Inflammatory macrophage (primary cell): ENCODE measurements around the gene CCDC6.
"Not testable (repeated sequence)": the region's sequence is repeated elsewhere in the genome, so short reads cannot be mapped to it uniquely, and the experiment has no call there.

ENCODE experiments used
- DNase-seq, 2 donors: peaks; one replicate each; pipeline ENCODE4 v3.0.0-alpha.2; 2020 to 2022

CCDC6 gene

DNA sequence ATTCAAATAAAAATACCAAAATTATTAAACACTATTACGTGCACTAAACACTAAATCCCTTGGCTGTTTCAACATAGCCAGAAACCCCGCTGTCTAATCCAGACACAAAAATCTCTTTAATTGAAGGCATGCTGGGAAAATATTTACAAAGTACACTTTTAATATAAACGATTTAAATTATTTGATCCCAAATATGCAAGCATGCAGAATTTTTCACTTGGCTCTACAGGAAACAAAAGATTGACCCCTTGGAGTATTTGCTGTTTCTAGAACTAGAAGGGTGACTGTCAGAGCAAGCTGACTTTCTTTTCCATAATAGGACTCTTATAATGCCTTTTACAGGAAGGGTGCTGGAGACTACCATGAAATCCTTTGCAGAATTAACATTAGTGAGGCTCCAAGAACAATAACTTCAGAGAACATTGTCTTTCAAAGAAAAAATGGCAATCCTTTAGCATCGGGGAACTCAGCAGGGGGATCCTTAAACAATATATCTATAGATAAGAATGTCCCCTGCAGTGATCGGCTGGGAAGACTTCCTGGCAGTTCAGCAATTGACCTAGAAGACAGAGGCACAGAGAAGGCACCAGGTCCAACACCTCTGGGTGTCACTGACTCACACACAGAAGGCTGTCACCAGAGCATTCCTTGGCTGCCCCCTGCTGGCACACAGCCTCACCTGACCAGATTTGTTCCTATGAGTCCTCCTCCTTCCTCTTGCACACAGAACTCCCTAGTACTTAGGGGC, 97.3 kb downstream of the CCDC6 start:
- peak; percentile 73 for DNase-seq

DNA sequence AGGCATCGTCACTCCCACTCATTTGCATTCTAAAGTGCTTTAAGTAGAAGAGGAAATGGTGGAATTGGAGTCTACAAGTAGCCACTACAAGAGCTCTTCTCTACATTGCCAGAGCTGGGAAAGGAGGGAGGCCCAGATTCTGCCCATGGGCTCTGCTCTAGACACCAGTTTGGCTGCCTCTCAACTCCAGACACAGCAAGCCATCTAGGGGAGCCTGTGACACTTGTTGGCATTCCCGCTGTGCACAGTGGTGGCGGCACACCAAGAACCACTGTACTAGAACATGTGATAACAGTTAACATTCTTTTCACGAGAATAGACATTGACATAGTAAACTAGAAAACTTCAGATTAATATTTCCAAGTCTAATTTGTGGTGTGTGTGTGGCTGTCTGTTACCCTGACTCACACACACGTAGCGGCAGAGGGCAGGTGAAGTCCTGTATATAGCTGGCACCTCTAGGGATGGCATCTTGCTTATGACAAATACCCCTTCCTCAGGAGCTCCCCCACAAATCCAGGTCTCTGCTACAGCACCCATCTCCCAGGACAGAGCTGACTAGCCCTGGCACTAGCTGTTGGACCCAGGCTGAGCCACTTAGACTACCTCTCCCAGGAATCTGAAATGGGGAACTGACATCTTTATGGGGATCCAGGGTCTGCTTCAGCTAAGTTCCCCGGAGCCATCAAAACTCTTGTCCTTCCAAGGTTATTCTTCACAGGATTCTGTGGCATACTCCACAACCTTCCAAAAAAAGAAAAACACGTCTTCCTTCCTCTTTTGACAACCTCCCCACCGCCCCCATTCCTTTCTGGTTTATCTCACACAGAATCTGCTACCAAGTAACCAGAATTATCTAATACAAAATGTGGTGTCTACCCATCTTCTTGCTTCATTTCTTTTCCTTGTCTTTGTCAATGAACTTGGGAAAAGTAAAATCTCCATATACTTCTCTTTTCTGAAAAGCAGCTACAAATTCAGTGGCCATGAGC, 98.4 kb downstream of the CCDC6 start:
- DNase-seq = peak; percentile 36

DNA sequence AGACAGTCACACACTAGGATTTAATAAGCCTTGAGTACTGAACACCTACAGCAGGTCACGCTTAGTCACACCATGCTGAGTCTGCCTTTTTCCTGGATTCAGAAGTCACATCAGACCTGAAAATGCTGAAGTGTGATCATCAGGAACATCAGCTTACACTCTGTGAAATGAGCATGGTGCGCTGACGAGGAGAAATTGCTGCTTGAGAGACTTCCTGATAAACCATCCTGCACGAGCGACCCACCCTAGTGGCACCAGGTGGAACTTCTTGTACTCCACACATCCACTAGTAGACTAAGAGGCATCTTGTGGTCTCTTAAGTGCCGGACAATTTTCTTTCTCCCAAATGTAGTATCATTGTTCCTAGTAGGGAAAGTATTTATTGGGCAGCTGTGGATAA, 101.3 kb downstream of the CCDC6 start:
- DNase-seq = peak; percentile 12 to 15

DNA sequence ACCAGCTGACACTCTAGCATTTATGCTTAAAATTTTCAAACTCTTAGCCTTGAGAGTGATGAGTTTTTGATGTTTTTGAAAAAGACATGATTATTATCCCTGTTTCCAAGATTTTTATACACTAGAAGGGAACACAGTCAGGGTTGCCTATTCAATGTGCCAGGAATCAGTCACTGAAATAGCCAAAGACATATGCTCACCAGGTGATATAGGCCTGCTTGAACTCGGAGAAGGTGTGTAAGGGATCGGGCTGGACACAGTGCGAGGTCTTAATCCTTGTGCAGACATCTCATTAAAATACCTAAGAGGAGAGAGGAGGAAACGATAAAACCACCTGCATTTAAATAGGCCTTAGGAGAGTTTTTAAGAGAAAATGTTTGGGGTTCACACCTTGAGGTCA, 102.1 kb downstream of the CCDC6 start:
- no peak for DNase-seq

DNA sequence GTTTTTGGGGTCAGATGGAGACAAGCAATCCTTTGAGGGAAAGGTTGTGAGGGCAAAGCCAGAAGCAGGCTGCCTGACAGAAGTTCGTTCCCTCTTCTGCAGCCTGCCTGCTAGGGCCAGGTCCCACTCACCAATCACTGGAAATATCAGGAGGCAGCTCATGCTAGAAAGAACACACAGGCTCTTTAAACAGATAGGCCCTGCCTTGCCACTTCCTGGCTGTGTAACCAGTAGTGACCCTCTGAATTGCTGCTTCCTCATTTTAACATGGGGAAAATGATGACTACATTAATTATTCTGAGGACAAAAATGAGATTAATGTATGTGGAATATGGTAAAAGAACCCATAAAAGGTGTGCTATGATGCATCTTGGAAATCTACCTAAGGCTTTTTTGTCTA, 102.6 kb downstream of the CCDC6 start:
- peak; percentile 47 to 50 for DNase-seq

DNA sequence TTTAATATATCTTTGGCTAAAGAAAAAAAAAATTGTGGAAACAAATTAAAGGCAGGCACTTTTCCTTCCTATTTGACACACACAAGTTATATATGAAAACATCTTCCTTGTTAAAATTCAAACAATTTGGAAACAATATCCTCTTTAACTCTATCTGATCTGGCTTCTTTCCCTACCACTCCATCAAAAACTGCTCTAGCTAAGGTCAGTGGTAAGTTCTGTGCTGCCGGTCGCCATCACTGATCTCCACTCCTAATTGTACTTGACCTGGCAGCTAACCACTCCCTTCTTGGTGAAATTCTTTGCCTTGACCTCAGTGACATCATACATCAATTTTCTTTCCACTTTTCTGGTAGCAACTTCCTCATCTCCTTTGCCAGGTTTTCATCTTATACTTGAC, 105.2 kb downstream of the CCDC6 start:
- no peak for DNase-seq

DNA sequence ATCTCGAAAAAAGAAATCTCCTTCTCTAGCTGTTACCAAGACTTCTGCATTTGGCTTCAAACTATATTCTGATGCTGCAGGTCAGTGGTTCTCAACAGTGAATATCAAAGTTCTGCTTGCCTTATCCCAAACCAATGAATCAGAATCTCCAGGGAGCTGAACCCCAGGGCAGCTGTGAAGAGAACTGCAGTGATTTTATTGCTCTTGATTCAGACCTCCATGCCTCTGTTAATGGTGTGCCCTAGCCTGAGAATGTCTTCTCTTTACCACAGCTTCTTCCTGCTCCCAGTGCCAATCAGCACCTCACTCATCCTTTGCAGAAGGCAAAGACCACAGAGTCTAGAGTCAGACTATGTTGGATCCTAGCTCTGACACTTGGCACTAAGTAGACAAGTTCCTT, 106.9 kb downstream of the CCDC6 start:
- DNase-seq = no peak

DNA sequence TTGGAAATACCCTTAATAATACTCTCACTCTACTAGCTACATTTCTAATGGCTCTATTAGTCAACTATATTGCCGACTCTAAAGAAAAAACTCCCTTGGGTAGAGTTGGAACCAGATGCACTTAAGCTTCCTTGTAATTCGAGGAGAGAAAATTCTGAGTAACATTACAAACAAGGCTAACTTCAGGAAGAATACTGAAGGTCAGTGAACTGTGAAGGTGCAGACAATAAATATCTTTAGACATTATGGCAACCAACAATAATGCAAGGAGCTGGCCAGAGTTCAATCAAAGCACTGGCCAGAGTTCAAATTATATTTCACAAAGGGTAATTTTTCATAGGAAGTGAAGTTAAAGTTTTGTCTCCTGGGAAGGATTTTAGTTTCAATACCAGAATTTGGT, 112.4 kb downstream of the CCDC6 start:
- DNase-seq = no peak

DNA sequence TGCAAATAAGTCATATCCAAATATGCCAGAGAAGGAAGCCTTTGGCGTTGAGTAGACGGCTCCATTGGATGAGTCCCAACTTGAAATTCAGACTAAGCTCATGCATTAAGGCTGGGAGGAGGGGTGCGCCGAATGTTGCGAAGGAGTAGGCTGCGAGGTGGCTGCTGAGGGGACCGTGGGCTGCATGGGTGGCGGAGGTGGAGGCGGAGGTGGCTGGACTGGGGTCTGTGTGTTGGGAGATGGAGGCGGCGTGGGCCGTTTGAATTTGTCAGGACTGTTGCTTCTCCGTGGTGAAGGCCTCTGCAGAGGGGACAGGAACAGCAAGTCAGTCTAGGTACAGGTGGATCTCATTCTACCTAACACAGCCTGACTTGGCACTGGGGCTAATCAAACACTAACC, 113.5 kb downstream of the CCDC6 start:
- no peak for DNase-seq

DNA sequence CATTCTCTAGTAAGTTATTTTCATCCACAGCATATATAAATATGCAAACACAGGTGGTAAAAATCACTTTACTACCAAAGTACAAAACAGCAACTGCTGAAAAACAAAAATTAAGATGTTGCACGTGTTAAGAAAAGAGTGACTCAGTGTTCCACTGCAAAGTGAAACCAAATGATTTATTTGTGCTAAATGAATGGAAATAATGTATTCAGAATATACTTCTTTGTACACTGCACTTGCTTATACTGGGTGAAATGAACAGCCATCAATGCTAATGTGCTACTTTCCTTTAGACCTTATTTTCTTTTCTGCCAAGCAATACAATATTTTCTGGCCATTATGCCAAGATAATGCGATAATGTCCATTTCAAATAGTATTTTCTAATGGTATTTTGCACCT, 114.8 kb downstream of the CCDC6 start:
- no peak for DNase-seq

DNA sequence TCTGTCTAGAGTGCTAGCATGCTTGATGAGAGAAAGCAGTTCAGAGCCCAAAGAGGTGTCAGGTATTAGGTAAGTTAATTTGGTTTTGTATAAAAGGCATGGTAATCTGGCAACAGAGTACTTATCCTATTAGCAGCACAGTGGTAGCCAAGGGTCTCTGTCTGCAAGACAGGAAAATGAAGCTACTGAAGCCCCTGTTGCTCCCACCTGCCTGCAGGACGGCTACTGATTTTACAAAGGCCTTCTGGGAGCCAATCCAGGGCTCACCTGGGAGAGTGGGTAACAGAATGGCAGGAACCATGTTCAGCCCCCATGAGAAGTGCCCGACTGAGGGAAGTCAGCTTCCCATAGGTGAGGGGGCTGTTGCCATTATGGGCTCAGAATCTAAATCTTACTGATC, 116.3 kb downstream of the CCDC6 start:
- DNase-seq = not testable (repeated sequence)

DNA sequence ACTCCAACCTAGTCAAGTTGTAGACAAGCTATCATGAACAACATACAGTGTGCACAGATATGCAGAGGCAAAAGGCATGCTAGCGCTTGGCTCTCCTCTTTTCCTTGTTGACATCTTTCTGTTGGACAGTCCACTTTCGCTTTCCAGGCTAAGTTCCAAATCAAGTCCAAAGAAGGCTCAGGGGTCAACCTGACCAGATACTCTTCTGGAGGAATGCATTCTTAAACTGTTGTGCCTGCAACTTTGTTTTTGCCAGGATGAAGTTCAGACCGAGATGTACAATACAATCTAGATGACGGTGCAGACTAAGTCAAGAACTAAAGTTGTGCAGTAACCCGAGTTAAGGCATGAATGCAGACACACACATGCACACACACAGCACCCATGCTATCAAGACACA, 117.4 kb downstream of the CCDC6 start:
- DNase-seq = not testable (repeated sequence)

DNA sequence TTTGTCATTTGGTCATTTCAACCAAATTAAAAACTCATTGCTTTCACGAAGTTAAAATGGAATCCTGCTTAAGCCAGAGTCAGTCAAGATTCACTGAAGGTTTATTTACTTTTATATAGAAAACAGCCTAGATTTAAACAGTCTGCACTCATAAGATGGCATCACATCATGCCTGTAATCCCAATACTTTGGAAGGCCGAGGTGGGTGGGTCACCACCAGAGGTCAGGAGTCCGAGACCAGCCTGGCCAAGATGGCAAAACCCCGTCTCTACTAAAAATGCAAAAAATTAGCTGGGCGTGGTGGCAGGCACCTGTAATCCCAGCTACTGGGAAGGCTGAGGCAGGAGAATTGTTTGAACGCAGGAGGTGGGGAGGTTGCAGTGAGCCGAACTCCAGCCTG, 119.3 kb downstream of the CCDC6 start:
- not testable (repeated sequence) for DNase-seq

DNA sequence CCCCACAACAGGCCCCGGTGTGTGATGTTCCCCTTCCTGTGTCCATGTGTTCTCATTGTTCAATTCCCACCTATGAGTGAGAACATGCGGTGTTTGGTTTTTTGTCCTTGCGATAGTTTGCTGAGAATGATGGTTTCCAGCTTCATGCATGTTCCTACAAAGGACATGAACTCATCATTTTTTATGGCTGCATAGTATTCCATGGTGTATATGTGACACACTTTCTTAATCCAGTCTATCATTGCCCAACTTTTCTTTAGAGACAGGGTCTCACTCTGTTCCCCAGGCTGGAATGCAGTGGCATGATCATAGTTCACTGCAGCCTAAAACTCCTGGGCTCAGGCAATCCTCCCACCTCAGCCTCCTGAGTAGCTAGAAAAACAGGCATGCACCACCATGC, 120.9 kb downstream of the CCDC6 start:
- not testable (repeated sequence) for DNase-seq

DNA sequence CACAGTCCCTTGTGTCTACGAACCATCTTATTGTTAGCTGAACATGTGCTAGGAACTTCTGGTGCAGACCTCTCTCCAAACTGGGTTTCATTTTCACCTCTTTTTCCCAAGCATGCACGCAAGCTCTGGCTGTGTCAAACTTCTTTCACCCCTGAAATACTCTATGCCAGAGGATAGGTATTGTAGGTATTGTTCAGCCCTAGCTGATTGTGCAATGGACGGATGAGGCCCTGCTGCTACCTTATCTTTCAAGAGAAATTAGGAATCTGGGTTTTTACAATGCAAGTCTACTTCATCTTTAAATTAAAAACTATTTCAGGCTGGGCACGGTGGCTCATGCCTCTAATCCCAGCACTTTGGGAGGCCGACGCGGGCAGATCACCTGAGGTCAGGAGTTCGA, 124.8 kb downstream of the CCDC6 start:
- DNase-seq = no peak

DNA sequence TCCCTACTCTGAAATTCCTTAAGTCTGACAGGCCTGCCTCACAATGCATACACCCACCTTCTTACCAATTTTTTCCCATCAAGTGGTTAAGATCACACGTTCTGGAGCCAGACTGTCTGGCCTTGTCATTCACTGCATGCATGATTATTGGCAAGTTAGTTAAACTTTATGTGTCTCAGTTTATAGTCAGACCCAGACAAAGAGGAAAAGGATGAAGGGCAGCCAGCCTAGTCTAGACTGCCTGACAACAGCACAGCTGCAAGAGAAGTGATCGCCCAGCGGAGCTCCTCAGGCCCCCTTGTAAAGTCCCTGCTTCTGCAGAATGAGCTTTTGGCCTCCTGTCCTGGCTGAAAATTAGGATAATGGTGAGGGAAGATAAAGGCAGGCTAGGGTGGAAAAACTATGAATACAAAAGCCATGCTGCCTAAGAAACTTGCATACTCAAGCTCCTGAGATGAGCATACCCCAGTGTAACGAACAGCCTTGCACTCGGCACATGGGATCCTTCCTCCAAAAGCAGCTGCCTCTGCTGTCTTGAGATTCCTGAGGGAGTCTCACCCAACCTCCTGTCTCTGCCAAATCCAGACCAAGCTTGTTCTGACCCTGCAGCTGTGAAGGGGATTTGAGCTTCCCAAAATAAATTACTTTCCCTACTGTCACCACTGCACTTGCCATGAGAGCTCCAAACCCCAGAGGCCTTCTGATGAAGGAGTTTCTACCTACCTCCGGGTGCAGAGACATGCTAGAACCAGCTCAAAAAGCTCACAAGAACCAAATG, 126.4 kb downstream of the CCDC6 start:
- no peak for DNase-seq

DNA sequence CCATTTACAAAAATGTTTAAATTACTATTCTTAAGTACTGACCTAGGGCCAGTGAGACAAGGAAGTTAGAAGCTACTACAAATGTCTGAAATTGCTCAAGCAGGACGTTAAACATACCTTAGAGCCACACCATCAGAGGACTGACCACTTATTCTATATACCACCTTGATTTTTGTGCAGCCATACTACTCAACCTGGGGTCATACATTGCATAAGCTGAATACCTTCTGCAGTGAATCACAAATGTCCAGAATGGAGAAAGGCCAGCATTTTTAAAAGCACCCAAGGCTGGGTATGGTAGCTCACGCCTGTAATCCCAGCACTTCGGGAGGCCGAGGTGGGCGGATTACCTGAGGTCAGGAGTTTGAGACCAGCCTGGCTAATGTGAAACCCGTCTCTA, 131.9 kb downstream of the CCDC6 start:
- no peak for DNase-seq

DNA sequence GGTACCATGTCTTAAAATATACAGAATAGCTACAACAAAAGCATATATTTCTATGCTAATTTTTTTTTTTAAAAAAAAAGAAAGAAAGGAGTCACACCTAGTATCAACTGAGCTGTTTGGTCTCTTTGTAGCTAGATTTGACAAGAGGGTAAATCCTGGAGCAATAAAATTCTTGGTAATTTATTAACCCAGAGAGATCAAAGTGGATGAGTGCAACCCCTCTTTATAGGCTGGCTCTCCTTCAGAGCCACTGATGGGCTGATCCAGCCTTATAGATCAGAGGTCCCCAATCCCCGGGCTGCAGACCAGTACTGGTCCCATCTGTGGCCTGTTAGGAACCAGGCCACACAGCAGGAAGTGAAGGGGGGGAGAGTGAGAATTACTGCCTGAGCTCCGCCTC, 133.3 kb downstream of the CCDC6 start:
- no peak for DNase-seq

DNA sequence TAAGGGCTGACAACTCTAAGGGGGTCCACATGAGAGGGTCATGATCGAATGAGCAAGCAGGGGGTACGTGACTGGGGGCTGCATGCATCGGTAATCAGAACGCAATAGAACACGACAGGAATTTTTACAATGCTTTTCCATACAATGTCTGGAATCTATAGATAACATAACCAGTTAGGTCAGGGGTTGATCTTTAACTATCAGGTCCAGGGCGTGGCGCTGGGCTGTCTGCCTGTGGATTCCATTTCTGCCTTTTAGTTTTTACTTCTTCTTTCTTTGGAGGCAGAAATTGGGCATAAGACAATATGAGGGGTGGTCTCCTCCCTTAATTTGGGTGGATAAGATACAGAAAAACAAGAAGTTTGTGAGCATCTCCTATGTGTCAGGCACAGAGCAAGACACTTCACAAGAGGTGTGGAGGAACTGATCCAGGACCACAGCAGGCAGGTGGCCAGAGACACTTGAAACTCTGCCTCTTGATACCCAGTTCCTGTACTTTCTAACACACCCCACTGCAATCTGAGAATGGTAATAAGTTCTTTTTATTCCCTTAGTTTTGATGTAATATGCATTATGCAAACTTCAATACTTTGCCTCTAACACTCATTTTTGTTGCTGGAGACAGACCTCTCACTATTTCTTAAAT, 135.1 kb downstream of the CCDC6 start:
- DNase-seq = no peak

DNA sequence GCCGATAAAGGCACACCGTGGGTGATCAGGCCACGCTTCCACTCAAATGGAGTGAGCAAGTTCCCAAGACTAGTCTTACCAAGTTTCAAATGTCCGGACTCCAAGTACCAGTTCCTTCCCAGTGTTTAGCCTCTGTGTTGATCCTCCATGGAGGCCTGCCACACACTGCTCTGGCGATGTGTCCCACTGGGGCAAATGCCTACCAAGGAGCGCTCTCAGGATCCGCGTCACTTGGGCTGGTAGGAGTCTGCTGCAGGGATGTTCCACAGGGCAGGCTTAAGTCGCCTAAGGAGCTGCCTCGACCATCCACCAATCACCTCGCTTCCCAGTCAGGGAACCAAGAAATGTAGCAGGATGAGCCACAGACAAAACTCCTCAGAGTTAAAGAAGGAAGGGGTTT, 135.7 kb downstream of the CCDC6 start:
- no peak for DNase-seq

DNA sequence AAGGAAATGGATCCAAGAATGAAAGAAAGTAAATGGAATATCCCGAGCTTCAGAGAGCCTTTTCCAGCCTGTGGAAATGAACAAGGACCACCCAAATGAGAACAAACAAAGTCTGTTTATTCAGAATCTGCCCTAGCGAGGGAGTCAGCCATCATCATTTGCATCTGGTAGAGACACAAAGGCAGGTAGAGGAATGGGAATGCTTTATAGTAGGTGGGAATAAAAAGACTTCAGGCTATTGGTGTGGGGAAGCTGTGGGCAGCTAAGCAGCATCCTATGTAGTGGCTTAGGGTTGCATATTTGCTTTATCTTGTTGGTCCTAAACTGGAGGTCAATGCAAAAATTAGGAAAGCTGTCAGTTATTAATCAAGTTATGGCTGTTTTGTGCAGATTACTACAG, 143.9 kb downstream of the CCDC6 start:
- DNase-seq = no peak

DNA sequence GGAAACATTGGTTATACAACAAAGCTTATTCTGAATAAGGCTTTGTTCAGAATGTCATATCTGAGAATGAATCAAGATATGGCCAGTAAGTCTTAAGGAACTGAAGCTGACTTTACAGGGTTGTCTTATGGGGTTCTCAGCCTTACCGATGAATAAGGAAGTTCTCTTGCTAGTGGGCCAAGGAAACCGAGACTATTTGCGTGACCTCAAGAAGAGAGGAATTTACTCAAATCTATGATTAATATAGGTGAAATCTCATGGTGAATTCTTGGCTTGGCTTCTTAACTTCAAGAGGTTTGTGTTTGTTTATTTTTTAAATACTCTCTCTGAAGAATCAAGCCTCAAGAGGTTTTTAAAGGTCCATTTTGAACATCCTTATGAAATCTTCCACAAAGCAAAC, 148.4 kb downstream of the CCDC6 start:
- DNase-seq = no peak

DNA sequence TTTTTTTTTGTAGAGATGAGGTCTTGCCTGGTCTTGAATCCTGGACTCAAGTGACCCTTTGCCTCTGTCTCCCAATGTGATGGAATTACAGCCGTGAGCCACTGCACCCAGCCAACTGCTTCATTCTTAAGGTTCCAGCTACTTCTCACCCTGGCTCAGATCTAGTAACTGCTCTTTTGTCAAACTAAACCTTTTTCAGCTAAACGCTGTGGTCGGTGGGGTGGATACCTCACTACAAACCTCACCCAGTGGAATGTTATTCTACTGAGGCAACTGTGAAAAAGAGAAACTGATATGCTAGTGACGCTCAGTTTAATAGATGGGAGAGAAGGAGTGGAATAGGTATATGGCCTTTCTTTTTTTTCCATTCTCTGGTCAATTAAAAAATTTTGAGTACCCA, 151.4 kb downstream of the CCDC6 start:
- no peak for DNase-seq
